Peyer's patch (tissue), 4 donors: ENCODE data around the gene FOXB2. TPM values are rescaled to one million over a fixed set of nuclear protein-coding genes. Genes with fewer than 3 reads are reported as not detected.
"Not testable (repeated sequence)": the region's sequence is repeated elsewhere in the genome, so short reads cannot be mapped to it uniquely, and the experiment has no call there.

Experiments
- DNase-seq, 3 donors: peaks; one replicate each; pipeline ENCODE4 v3.0.0-alpha.2; 2017 to 2019
- H3K27ac ChIP-seq, 4 donors: fragments of 200-600 bp; sonication (generic); one replicate each; pipeline ENCODE4 v1.5.1; 2016 to 2019
- H3K27me3 ChIP-seq, 2 donors: fragments of 200-600 bp; sonication (generic); one replicate each; pipeline ENCODE4 v1.5.1; 2019
- H3K36me3 ChIP-seq, 3 donors: fragments of 200-600 bp; sonication (generic); one replicate each; pipeline ENCODE4 v1.5.1; 2016 to 2019
- H3K4me1 ChIP-seq, 4 donors: fragments of 200-600 bp; sonication (generic); one replicate each; pipeline ENCODE4 v1.5.1; 2016 to 2019
- H3K4me3 ChIP-seq, 4 donors: fragments of 200-600 bp; sonication (generic); 1 replicate in 3 of 4; 2 replicates in 1 of 4; pipeline ENCODE4 v1.5.1; 2016 to 2019; ENCODE audit warnings: mild to moderate bottlenecking in 1 of 4
- H3K9me3 ChIP-seq, 4 donors: fragments of 200-600 bp; sonication (generic); one replicate each; pipeline ENCODE4 v1.5.1; 2016 to 2019; ENCODE audit warnings: mild to moderate bottlenecking in 1 of 4
- CTCF ChIP-seq, 6 experiments: fragments of 450-650 bp in 4 of 6; fragments of 200-600 bp in 2 of 6; sonication (generic) in 1 of 6; IDR thresholded peaks; one replicate each; pipeline ENCODE4 v1.5.1; 2017 to 2019; ENCODE audit warnings: antibody characterized with exemption in 6 of 6, mild to moderate bottlenecking in 3 of 6, moderate library complexity in 1 of 6
- POLR2A ChIP-seq, 2 donors: fragments of 450-650 bp; IDR thresholded peaks; one replicate each; pipeline ENCODE4 v1.5.1; 2017; ENCODE audit warnings: antibody characterized with exemption in 2 of 2, mild to moderate bottlenecking in 2 of 2, moderate library complexity in 2 of 2
- total RNA-seq, 4 donors: library from RNA; depleted of rRNA; stranded (reverse); fragments of >200 nt; gene quantifications; one replicate each; pipeline ENCODE4 v1.1.0, GENCODE V29; 2016

Gene FOXB2
- not detected for total RNA-seq

- Histone ChIP-seq H3K9me3 (peaks cover 0 to 4% (median 0%) of the 10 kb centered on the region in 4 donors), H3K27me3 (peaks cover 0 to 85% of the 10 kb centered on the region in 2 donors), H3K4me3 (peak within 1 kb of the TSS in 3 of 4 donors; percentile 15 to 30 (median 20)), H3K27ac (no peak within 1 kb of the TSS), H3K4me1 (peaks cover 0 to 64% (median 4%) of the 10 kb centered on the region in 4 donors), H3K36me3 (no peaks in the 10 kb centered on the region)
- DNase-seq, result no peak
- TF ChIP-seq POLR2A (IDR thresholded peaks at IDR 0.05), result no peak
- TF ChIP-seq CTCF (IDR thresholded peaks at IDR 0.05), result no peak
Observed at GRCh38 chr9:77019236-77019925, at the start of gene FOXB2. TSS of gene FOXB2 (plus strand) at chr9:77019655. CDS start at chr9:77019655, 0 bp downstream.

- Histone ChIP-seq H3K4me3 (no peak overlapping the region), H3K36me3 (no peaks in the 10 kb centered on the region), H3K27ac (no peak overlapping the region), H3K4me1 (no peaks in the 10 kb centered on the region), H3K9me3 (no peaks in the 10 kb centered on the region), H3K27me3 (no peaks in the 10 kb centered on the region)
- DNase-seq, result no peak
- no peak for TF ChIP-seq CTCF (IDR thresholded peaks at IDR 0.05)
- TF ChIP-seq POLR2A (IDR thresholded peaks at IDR 0.05), result no peak
Observed at GRCh38 chr9:76969716-76970115, 49.7 kb upstream of the FOXB2 start.

DNA sequence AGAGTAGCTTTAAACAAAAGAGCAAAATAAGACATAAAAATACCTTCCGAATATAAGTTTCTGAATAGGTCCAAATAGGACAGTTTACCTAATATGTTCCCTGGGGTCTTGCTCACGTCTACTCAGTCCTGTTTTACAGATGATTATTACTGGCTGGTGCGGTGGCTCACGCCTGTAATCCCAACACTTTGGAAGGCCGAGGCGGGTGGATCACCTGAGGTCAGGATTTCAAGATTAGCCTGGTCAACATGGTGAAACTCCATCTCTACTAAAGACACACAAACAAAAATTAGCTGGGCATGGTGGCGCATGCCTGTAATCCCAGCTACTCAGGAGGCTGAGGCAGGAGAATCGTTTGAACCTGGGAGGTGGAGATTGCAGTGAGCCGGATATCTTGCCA, 40.6 kb upstream of the FOXB2 start:
- not testable (repeated sequence) for H3K36me3 ChIP-seq, H3K9me3 ChIP-seq, H3K4me1 ChIP-seq, H3K27ac ChIP-seq, DNase-seq, H3K4me3 ChIP-seq, H3K27me3 ChIP-seq

DNA sequence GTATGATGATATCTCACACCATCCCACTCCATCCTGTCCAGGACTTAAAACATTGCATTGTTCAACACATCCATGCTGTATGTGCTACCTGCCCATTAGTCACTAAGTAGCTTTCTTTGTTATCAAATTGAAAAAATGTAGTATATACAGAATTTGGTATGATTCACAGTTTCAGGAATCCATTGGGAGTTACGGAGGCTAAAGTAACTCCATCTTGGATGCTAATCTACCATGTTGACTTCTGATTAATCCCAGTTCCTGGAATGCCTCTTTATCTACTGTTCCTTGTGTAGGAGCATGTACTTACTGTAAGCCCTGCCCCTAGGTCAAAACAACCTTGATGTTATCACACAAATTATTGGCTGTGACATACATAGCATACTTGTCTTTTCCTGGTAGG, 38.9 kb upstream of the FOXB2 start:
- TF ChIP-seq POLR2A (IDR thresholded peaks at IDR 0.05) (no peak), CTCF (IDR thresholded peaks at IDR 0.05) (no peak)
- Histone ChIP-seq H3K9me3 (no peaks in the 10 kb centered on the region), H3K4me1 (no peaks in the 10 kb centered on the region), H3K36me3 (no peaks in the 10 kb centered on the region), H3K27me3 (no peaks in the 10 kb centered on the region), H3K27ac (no peak overlapping the region), H3K4me3 (no peak overlapping the region)
- DNase-seq, result no peak

DNA sequence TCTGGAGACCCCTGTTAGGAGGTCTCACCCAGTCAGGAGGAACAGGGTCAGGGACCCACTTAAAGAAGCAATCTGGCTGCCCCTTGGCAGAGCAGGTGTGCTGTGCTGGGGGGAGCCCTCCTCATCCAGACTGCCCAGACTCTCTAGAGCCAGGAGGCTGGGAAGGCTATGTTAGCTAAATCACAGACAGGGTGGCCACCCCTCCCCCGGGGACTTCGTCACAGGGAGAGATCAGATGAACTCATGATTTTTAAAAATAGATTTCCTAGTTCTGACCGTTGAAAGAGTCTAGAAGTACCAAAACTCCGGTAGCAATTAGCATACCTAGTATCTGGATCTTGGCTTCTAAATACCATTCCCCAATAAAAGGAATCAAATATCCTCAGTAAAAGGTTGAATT, 35.0 kb upstream of the FOXB2 start:
- Histone ChIP-seq H3K4me3 (no peak overlapping the region), H3K27ac (no peak overlapping the region), H3K27me3 (no peaks in the 10 kb centered on the region), H3K4me1 (no peaks in the 10 kb centered on the region), H3K36me3 (no peaks in the 10 kb centered on the region), H3K9me3 (no peaks in the 10 kb centered on the region)
- no peak for DNase-seq
- TF ChIP-seq CTCF (IDR thresholded peaks at IDR 0.05) (no peak), POLR2A (IDR thresholded peaks at IDR 0.05) (no peak)

- TF ChIP-seq POLR2A (IDR thresholded peaks at IDR 0.05), result no peak
- TF ChIP-seq CTCF (IDR thresholded peaks at IDR 0.05), result no peak
- Histone ChIP-seq H3K36me3 (no peaks in the 10 kb centered on the region), H3K27ac (no peak overlapping the region), H3K9me3 (no peaks in the 10 kb centered on the region), H3K4me3 (no peak overlapping the region), H3K27me3 (no peaks in the 10 kb centered on the region), H3K4me1 (no peaks in the 10 kb centered on the region)
- DNase-seq, result no peak
Observed at GRCh38 chr9:76985581-76985980, 33.9 kb upstream of the FOXB2 start.
